Neuron (in vitro differentiated cells): ENCODE data around the gene KRTAP2-1.
"Not testable (repeated sequence)": the region's sequence is repeated elsewhere in the genome, so short reads cannot be mapped to it uniquely, and the experiment has no call there.

Experiments
- H2AFZ ChIP-seq: one replicate; pipeline ENCODE4 v1.6.1; 2013; ENCODE audit warnings: low read depth, mild to moderate bottlenecking, inconsistent platforms, low read length, moderate library complexity
- H3K27me3 ChIP-seq: one replicate; pipeline ENCODE4 v1.6.1; 2013; ENCODE audit warnings: low read length; ENCODE audit not compliant: insufficient read depth
- H3K36me3 ChIP-seq: one replicate; pipeline ENCODE4 v1.6.1; 2013; ENCODE audit warnings: low read length; ENCODE audit not compliant: insufficient read depth
- H3K4me1 ChIP-seq: one replicate; pipeline ENCODE4 v1.6.1; 2013; ENCODE audit warnings: low read length; ENCODE audit not compliant: insufficient read depth
- H3K4me3 ChIP-seq: 2 replicates; pipeline ENCODE4 v1.5.1; 2013; ENCODE audit warnings: mild to moderate bottlenecking, low read length, moderate library complexity
- H3K9me3 ChIP-seq: one replicate; pipeline ENCODE4 v1.6.1; 2013; ENCODE audit warnings: low read length

Gene KRTAP2-1, protein sequence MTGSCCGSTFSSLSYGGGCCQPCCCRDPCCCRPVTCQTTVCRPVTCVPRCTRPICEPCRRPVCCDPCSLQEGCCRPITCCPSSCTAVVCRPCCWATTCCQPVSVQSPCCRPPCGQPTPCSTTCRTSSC

GRCh38 chr17:41046735-41047465 is at the start of gene KRTAP2-1:
TSS of gene KRTAP2-1 (minus strand) at chr17:41047316. CDS start at chr17:41047267, 49 bp downstream.
- H3K4me3 ChIP-seq, H3K4me1 ChIP-seq, H3K9me3 ChIP-seq, H3K27me3 ChIP-seq, H2AFZ ChIP-seq, H3K36me3 ChIP-seq: not testable (repeated sequence)

DNA sequence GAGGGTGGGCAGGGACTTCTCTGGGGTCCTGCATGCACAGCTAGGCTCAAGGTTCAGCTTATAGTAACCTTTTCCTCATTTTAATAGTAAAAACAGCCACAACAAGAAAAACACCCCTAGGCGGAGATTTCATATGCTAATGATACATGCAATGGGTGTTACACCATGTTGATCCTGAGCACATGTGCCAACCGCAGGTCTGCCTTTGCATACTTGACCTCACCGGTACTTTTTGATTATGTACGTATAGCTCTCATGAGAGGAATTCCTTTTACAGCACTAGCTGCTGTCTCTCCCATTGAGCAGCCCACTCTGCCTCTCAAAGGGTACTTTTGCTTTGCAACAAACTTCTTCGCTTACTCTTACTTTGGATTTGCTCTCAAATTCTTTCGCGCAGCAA is 48.9 kb upstream of the KRTAP2-1 start:
- H3K9me3 ChIP-seq = no peaks in the 10 kb centered on the region
- H2AFZ ChIP-seq = no peak overlapping the region
- H3K27me3 ChIP-seq = peaks cover 3% of the 10 kb centered on the region
- H3K36me3 ChIP-seq = no peaks in the 10 kb centered on the region
- no peaks in the 10 kb centered on the region for H3K4me1 ChIP-seq
- no peak overlapping the region for H3K4me3 ChIP-seq

- H3K36me3 ChIP-seq, H3K9me3 ChIP-seq, H3K4me3 ChIP-seq, H2AFZ ChIP-seq, H3K4me1 ChIP-seq, H3K27me3 ChIP-seq: not testable (repeated sequence)
Observed at GRCh38 chr17:41088760-41089352, 41.7 kb upstream of the KRTAP2-1 start.

DNA sequence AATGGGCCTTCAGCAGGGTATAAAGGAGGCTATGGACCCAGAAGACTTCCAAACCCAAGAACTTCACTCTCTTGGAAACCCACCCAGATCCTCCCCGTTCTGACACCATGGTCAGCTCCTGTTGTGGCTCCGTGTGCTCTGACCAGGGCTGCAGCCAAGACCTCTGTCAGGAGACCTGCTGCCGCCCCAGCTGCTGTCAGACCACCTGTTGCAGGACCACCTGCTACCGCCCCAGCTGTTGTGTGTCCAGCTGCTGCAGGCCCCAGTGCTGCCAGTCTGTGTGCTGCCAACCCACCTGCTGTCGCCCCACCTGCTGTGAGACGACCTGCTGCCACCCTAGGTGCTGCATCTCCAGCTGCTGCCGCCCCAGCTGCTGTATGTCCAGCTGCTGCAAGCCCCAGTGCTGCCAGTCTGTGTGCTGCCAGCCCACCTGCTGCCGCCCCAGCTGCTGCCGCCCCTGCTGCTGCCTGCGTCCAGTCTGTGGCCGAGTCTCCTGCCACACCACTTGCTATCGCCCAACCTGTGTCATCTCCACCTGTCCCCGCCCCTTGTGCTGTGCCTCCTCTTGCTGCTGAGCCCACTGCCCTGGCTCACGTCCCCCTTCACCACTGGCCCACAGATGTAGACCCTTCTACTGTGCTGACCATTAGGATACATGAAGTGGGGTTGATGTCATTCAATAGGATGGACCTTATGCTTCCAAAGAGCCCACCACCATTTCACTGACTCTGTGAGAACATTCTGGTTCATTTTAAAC is 37.2 kb upstream of the KRTAP2-1 start, which contains the start of gene KRTAP4-7:
KRTAP4-7 (plus strand) TSS at position 51 of the 757 bp plus-strand sequence; CDS start at position 108, 57 bp downstream.
- H2AFZ ChIP-seq, H3K9me3 ChIP-seq, H3K27me3 ChIP-seq, H3K4me3 ChIP-seq, H3K36me3 ChIP-seq, H3K4me1 ChIP-seq: not testable (repeated sequence)

DNA sequence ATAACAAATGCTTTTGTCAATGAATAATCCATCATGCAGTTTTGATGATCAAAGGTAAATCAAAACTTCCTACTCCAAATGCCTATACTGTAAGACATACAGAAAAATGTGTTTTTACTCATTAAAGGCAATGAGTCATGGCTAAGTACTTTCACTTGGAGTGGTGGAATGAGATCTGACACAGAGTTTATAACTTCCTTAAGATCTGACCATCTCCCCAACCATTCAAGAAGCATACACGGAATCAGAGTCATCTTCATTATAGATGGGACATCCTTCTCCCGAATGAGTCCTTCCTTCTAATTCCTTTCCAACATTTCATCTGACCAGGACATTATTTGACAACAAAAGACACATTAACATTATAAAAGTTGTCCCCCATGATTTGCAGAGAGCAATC is 36.3 kb upstream of the KRTAP2-1 start:
- H3K9me3 ChIP-seq, H2AFZ ChIP-seq, H3K27me3 ChIP-seq, H3K4me3 ChIP-seq, H3K36me3 ChIP-seq, H3K4me1 ChIP-seq: not testable (repeated sequence)

DNA sequence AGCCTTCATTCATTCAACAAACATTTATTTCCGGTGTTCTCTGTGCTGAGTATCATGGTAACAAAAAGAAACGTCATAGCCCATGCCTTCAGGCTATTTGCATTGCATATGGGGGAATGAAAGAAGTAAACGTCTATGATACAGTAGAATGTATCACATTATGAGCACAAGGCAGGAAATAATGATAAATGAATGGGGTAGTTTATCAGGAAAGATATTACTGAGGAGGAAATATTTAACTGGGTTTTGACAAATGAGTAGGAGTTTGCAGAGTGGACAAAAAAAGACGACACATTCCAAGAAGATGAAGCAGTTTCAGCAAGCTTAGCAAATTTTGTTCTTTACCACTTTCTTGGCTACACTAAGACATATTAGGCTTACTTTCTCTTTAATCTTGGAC is 35.5 kb upstream of the KRTAP2-1 start:
- H2AFZ ChIP-seq = no peak overlapping the region
- H3K4me1 ChIP-seq = no peaks in the 10 kb centered on the region
- H3K36me3 ChIP-seq = no peaks in the 10 kb centered on the region
- H3K4me3 ChIP-seq = no peak overlapping the region
- H3K27me3 ChIP-seq = no peaks in the 10 kb centered on the region
- H3K9me3 ChIP-seq = no peaks in the 10 kb centered on the region

DNA sequence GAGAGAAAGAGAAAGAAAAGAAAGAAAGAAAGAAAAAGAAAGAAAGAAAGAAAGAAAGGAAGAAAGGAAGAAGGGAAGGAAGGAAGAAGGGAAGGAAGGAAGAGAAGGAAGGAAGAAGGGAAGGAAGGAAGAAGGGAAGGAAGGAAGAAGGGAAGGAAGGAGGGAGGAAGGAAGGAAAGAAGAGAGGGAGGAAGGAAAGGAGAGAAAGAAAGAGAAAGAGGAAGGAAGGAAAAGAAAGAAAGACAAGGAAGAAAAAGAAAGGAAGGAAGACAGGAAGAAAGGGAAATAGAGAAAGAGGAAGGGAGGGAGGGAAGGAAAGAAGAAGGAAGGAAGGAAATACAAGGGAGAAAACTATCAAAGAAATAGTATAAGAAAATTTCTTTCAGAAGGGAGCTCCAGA is 29.7 kb upstream of the KRTAP2-1 start:
- no peaks in the 10 kb centered on the region for H3K4me1 ChIP-seq
- no peaks in the 10 kb centered on the region for H3K9me3 ChIP-seq

GRCh38 chr17:41073676-41074075 is 26.6 kb upstream of the KRTAP2-1 start:
- Histone ChIP-seq H3K9me3 (no peaks in the 10 kb centered on the region), H3K27me3 (no peaks in the 10 kb centered on the region), H2AFZ (no peak overlapping the region), H3K4me3 (no peak overlapping the region), H3K4me1 (no peaks in the 10 kb centered on the region), H3K36me3 (no peaks in the 10 kb centered on the region)

More for the DNA sequence above, 29.7 kb upstream of the KRTAP2-1 start:
- Histone ChIP-seq H3K36me3 (no peaks in the 10 kb centered on the region), H3K27me3 (no peaks in the 10 kb centered on the region), H3K4me3 (no peak overlapping the region), H2AFZ (no peak overlapping the region)

DNA sequence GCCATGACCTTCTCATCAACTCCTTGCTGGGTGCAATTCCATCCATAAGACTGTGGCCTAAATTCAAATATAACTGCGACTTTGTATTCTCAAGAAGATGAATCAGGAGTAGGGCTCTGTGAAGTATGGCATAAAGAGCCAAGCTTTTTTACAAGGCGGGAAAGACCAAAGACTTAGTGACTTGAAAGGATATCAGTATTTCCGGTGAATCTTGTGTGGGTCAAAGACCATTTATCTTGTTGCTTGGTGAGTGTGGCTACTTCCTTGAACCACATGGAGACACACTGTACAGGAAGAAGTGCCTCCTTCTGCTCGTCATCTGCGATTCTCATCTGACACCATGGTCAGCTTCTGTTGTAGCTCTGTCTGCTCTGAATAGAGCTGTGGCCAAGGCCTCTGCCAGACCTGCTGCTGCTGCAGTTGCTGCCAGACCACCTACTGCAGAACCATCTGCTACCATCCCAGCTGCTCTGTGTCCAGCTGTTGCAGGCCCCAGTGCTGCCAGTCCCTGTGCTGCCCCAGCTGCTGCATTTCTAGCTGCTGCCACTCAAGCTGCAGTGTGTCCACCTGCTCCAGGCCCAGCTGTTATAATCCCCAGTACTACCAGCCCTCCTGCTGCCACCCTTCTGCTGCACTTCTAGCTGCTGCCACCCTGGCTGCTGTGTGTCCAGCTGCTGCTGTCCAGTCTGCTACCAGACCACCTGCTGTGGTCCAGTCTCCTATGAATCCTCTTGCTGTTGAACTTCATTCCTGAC is 24.7 kb upstream of the KRTAP2-1 start:
- no peaks in the 10 kb centered on the region for H3K4me1 ChIP-seq
- no peaks in the 10 kb centered on the region for H3K9me3 ChIP-seq
- H3K36me3 ChIP-seq = no peaks in the 10 kb centered on the region
- H3K27me3 ChIP-seq = no peaks in the 10 kb centered on the region
- no peak overlapping the region for H3K4me3 ChIP-seq
- H2AFZ ChIP-seq = no peak overlapping the region

DNA sequence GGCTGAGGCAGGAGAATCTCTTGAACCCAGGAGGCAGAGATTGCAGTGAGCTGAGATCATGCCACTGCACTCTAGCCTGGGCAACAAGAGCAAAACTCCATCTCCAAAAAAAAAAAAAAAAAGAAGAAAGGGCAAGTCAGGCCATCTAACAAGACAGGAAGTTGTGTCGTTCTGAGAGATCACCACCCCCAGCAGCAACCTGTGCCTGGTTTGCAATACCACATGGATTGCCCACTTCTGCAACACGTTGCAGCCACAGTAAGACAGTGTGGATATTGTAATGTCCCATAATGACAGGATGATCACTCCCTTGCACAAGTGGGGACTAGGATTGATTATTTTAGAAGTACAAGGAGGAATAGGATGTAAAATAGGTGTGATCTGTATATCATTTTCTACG is 21.9 kb upstream of the KRTAP2-1 start:
- no peaks in the 10 kb centered on the region for H3K27me3 ChIP-seq
- H3K36me3 ChIP-seq = no peaks in the 10 kb centered on the region
- no peaks in the 10 kb centered on the region for H3K4me1 ChIP-seq
- H3K9me3 ChIP-seq = no peaks in the 10 kb centered on the region
- H3K4me3 ChIP-seq = no peak overlapping the region
- H2AFZ ChIP-seq = no peak overlapping the region

DNA sequence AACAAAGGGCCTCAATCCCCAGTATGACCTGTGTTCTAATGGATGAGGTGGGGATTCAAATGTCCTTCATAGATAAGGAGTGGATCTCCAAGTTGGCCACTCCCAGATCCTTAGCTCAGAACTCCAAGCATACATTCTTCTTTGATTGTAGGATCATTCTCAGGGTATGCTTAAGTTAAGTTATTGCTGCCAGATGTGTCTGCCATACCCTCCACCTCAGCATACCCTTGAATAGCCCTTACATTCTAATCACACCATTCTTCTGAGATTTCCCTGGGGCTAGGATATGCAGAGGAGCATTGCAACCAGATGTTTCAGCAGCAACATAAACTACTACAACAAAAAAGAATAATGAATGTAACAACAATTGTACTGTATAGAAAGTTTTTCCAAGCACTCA is 20.2 kb upstream of the KRTAP2-1 start:
- Histone ChIP-seq H3K4me1 (no peaks in the 10 kb centered on the region), H3K4me3 (no peak overlapping the region), H2AFZ (no peak overlapping the region), H3K36me3 (no peaks in the 10 kb centered on the region), H3K9me3 (no peaks in the 10 kb centered on the region), H3K27me3 (no peaks in the 10 kb centered on the region)

DNA sequence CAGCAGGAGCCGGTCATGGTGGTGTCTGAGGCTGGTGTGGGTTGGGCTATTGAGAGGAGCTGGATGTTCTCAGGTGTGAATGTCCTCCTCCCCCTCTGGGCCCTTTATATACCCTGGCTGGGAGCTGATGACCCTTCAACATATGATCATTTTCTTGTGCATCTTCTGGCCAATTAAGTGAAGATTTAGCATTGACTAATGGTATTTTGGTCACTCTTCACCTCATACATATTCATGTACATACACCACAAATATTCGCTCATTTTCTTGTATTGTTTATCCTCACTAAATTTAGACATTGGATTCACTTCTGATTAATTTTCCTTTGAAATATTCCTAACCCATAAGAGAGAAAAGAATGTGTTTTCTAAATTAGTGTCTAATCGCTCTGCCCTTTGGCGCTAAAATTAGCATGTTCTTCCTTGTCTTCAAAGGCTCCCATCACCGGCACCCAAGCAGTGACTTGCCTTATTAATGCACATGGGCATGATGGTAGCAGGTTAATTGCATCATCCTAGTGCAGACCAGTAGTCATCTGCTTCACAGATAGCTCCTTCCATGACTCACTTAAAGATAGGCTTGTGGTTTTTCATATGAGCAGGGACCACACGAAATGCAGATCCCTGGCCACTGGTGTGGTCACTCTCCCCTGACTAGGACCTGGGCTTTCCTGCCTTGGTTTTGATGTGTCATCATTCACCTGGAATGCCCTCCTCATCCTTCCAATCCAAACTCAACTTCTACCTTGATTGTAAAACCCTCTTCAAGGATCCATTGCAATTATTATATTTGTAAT is 18.9 kb upstream of the KRTAP2-1 start, which contains the start of gene KRTAP2-4:
KRTAP2-4 (minus strand) TSS at position 51 of the 796 bp plus-strand sequence; CDS start at position 17, 34 bp downstream.
- no peaks in the 10 kb centered on the region for H3K4me1 ChIP-seq
- H3K27me3 ChIP-seq = no peaks in the 10 kb centered on the region
- no peak within 1 kb of the TSS for H2AFZ ChIP-seq
- H3K36me3 ChIP-seq = no peaks in the 10 kb centered on the region
- no peak within 1 kb of the TSS for H3K4me3 ChIP-seq
- H3K9me3 ChIP-seq = no peaks in the 10 kb centered on the region
